GM21515 (cell line): ENCODE results near the gene LRMDA.

ENCODE experiments used
- ATAC-seq: cut with Tn5 transposase; IDR thresholded peaks from one replicate; pipeline ENCODE4 v1.9.1; 2021; ENCODE audit not compliant: unreplicated experiment

LRMDA gene

GRCh38 chr10:76206797-76207352 lies 775.5 kb downstream of the LRMDA start:
- ATAC-seq = no peak

DNA sequence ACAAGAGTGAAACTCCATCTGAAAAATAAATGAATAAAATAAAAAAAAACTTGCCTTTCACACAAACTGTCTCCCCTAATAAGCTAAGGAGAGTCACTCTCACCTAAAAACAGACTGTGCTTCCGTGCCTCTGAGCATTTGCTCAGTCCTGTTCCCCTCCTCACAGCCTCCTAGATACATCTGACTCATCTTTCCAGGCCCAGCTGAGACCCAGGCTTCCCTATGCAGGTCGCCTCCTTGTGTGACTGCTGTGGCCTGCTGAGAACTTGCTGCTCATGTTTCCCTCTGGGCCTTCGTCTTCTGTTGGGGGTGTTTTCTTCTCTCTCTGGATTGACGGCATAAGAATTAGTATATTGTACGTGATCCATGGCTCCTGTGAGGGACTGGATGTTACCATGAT lies 777.7 kb downstream of the LRMDA start:
- no peak for ATAC-seq

DNA sequence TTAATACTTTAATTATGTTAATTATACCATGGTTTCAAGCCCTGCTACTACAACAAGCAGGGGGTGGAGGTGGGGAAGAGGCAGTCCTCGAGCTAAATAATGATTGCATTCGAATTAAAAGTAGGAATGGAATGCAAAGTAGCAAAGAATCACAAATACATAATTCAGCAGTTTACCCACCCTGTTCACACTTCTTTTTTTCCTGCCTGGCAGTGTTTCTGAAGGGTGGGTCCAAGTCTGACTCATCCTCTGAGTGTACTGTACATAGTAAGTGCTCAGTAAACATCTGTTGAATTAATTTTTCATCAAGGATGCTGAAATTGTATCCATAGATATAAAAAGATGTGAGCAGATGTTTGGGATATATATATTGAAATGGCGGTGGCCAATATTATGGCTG lies 778.8 kb downstream of the LRMDA start:
- no peak for ATAC-seq

DNA sequence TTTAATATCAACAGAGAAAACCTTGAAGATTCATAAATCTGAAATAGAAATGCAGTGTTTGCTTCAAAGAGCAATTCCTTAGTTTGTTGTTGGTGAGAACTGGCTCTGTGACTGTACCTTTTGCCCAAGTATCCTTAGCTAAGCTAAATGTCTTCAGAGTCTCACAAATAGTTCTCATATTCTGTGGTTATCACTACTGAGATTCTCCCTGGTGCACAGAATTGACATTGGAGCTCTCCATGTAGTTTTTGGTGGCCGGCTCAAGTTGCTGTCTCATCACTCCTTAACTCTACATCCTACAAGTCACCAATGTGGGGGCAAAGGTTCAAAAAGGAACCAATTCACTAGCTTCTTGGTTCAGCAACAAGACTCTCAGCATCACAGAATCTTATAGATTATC lies 780.3 kb downstream of the LRMDA start:
- no peak for ATAC-seq

DNA sequence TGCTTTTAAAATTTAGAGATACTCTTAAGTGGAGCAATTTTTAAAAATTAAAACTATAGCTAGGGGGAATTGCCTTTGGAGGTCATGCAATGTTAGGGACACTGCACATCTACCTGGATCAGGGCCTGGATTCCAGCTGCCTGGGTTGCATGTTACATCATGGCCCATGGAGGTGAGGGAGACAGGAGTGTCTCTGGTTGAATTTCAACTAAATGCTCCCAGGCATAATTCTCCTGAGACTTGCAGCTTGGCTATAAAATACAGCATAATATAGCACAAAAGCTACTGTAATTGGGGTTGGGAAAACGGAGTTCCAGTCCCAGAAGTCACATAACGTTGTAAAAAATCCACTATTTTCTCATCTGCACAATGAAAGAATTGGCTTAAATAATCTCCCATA lies 782.5 kb downstream of the LRMDA start:
- ATAC-seq = no peak

DNA sequence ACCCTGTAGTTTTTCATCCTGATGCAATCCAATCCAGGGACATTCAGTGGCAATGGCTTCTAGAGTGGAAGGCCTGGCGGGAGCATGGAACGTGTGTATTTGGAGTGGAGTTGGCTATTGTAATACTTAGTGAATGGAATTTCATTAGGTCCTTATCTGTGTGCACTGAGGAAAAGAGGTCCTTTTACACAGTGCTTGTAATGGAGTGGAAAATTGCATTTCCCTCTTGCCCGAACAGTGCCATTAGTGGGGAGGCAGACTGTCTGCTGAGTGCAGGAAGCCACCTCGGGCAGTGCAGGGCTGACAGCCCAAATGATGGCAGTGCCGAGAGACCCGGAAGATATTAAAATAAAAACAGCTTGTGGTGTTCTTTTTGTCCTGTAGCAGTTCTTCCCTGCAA lies 786.6 kb downstream of the LRMDA start:
- ATAC-seq = no peak

DNA sequence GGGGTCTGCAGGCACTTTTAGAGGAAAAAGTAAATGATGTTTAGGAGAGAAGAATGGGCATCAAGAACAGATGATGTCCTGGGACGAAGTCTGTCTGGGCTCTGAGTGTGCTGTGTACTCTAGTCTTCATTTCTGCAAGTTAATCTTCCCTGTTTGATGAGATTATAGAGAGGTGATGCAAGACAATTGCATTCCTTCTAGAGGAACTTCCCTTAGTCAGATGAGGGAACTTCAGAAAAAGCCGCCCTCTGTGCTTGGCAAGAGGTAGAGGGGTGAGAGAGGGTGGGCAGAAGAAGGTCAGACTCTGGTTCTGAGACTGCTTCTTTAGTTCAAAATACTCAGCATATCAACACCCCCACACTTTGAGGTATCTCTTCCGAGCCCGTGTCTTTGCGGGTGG lies 797.9 kb downstream of the LRMDA start:
- no peak for ATAC-seq

DNA sequence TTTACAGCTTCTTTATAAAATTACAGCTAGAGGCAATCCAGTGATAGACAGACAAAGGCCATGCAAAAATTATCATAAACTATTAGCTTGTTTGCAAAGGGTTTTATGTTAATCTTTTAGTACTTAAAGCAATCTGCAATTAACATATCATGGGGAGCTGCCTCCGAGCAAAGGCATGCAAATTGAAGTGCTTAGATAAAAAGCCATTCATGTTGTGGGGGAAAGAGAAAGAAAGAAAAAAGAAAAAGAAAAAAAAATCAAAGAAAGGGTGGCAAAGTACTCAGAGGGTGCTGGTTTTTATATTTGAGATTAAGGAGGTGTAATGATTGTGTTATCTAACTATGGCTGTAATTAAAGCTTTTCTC lies 799.5 kb downstream of the LRMDA start:
- ATAC-seq = no peak

GRCh38 chr10:76231286-76231934 lies 800.0 kb downstream of the LRMDA start:
- no peak for ATAC-seq

DNA sequence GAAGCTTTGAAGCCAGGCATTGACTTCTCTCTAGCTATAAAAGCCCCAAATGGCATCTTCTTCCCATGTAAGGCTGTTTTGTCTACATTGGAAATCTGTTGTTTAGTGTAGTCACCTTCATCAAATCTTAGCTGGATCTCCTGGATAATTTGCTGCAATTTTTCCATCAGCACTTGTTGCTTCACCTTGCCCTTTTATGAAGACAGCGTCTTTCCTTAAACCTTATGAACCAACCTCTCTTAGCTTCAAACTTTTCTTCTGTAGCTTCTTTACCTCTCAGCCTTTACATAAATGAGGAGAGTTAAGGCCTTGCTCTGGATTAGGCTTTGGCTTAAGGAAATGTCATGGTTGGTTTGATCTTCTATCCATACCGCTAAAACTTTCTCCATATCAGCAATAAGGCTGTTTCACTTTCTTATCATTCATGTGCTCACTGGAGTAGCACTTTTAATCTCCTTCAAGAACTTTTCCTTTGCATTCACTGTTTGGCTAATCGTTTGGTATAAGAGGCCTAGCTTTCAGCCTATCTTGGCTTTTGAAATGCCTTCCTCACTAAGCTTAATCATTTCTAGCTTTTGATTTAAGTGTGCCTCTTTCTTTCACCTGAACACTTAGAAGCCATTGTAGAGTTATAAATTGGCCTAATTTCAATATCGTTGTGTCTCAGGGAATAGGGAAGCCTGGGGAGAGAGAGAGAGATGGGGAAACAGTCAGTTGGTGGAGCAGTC lies 803.2 kb downstream of the LRMDA start:
- no peak for ATAC-seq

GRCh38 chr10:76236356-76236755 lies 804.9 kb downstream of the LRMDA start:
- ATAC-seq = no peak

- ATAC-seq = no peak
Measured at GRCh38 chr10:76242956-76243355, 811.5 kb downstream of the LRMDA start.

DNA sequence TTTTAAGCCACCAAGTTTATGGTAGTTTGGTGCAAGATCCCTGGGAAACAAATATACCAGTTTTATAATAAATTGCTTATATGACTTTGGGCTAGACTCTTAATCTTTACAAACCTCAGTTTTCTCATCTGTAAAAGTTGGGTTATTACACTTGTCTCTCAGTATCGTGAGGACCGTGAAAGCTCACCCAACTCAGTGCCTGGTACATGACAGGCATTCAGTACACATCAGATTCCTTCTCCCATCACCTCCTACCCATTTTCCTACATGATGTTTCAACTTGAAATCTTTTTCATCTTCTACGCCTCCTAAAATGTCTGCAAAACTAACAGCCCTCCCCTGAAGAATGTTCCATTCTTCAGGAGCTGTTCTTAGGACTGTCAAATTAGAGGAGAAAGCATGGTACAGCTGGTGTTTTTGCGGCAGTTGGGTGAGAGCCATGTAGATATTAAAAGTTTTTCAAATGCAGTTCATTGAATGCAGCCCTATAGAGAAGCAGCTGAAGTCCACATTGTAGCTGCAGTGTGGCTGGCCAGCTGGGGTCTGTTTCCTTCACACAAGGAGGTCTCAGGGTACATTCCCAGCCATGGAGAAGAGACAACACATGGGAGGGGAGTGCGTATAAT lies 812.8 kb downstream of the LRMDA start:
- ATAC-seq = no peak

GRCh38 chr10:76245951-76246495 lies 814.6 kb downstream of the LRMDA start:
- no peak for ATAC-seq

GRCh38 chr10:76248649-76249200 lies 817.3 kb downstream of the LRMDA start:
- no peak for ATAC-seq

GRCh38 chr10:76251841-76252671 lies 820.6 kb downstream of the LRMDA start:
- ATAC-seq = no peak

DNA sequence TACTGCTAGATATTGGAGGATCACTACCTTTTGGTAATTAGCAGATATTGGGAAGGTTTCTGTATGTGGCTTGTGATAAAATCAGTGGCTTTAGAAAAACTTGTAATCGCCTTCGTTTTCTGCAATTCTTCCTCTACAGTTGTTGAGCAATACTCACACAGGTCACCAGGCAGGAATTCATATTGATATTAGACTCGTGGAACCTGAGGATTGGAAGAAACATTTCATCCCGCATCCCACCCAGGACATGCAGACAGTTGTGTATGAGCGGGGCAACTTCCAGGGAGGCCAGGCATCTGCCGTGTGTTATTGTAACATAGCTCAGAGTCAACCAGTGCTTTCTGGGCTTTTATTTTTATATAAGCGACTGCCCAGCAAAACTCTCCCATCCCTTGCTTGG lies 821.3 kb downstream of the LRMDA start:
- ATAC-seq = no peak

DNA sequence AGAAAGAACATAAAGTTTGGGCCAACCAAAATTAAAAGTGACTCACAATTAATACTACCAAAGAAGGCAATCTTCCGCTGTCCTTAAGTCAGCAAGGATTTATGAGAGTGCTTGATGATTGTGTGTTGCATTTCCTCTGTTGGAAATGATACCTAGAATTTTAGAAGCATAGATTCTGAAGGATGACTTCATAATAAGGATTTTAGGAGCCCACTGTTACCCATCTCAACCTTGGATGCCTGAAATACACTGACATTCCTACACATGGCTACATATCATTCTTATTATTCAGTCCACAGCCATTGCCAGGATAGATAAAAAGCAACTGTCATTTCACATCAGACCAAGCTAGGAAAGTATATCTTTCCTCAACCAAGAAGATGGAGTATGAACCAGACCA lies 823.8 kb downstream of the LRMDA start:
- no peak for ATAC-seq

DNA sequence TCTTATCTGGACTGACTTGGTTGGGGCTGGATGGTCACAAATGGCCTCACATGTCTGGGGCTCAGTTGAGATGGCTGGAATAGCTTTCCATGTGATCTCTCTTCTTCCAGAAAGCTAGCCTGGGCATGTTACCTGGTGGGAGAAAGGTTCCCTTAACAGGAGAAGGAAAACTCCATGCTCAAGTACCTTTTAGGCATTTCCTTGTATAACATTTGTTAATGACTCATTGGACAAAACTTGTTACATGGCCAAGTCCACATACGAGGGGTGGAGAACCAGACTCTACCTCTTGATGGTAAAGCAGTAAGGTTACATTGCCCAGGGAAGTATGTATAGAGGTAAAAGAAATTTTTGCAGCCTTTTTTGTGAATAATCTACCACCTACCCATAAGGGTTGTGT lies 826.4 kb downstream of the LRMDA start:
- no peak for ATAC-seq

DNA sequence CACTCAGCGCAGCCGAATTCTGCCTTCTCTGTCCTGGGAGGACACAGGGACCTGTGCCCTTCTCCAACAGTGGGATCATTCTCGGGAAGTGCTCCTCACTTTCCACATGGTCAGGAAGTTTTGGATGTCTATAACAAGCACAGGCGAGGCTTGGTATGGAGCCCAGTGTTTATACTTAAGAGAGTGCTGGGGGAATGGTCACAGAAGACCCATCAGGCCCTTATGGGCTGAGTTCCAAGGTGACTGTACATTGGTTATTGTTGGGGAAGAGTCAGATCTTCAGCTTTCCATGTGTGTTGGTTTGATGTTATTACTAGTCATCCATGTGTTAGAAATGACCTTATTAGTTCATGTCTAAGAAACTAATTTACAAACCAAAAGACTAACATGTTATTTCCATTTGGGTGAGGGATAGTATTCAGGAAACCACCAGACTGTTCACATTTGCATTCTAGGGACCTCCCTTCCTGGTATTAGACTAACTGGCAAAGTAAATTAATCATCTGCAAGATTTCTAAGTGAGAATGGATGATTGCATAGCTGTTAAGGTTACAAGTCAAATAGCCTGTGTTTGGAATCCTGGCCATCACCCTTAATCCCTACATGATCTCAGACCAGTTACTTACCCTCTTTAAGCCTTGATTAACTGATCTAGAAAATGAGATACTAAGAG lies 834.2 kb downstream of the LRMDA start:
- ATAC-seq = no peak
